AG04450 (cell line): ENCODE measurements around the gene PHC2. TPM values are rescaled to one million over a fixed set of nuclear protein-coding genes. Genes with fewer than 3 reads are reported as not detected.

Experiments used
- CTCF ChIA-PET: fragments of 300-600, 350-600 bp; formaldehyde crosslinking; extraction: SDS; loops from one replicate; lab custom pipeline; 2022; ENCODE audit warnings: antibody characterized with exemption, inconsistent platforms; lab: Charles Lee
- POLR2A ChIA-PET: fragments of 350-600 bp; formaldehyde crosslinking; extraction: SDS; loops from one replicate; lab custom pipeline; 2021; ENCODE audit warnings: antibody characterized with exemption, inconsistent platforms; lab: Yijun Ruan, JAX
- DNase-seq: peaks from one replicate; pipeline ENCODE4 v3.0.0-alpha.2; 2011; ENCODE audit warnings: low read depth, low spot score
- H3K27ac ChIP-seq: one replicate; pipeline ENCODE4 v1.5.1; 2012; ENCODE audit warnings: low read depth, low read length, control low read depth
- H3K27me3 ChIP-seq: one replicate; pipeline ENCODE4 v1.6.0; 2012; ENCODE audit warnings: low read length; ENCODE audit not compliant: control insufficient read depth, insufficient read depth
- H3K4me3 ChIP-seq: 2 replicates; pipeline ENCODE4 v1.5.1; 2011; ENCODE audit warnings: mild to moderate bottlenecking, low read depth, low read length, control low read depth
- H3K9me3 ChIP-seq: 2 replicates; pipeline ENCODE4 v1.5.1; 2012; ENCODE audit warnings: low read length; ENCODE audit not compliant: control insufficient read depth, insufficient read depth
- polyA plus RNA-seq: library from polyadenylated mRNA; depleted of rRNA; stranded (reverse); fragments of >200 nt; gene quantifications from 2 replicates; pipeline ENCODE4 v1.2.3, GENCODE V29; 2011
- TF ChIP-seq, protein P1 (sequence below): IDR thresholded peaks from 2 replicates; pipeline ENCODE4 v1.5.1; 2011; ENCODE audit warnings: low read depth, low read length, control low read depth, inconsistent platforms

Gene PHC2
- polyA plus RNA-seq, 1 experiment: 47.1 TPM

GRCh38 chr1:33354707-33355316 lies 76.1 kb downstream of the PHC2 start:
- TF ChIP-seq, protein P1, sequence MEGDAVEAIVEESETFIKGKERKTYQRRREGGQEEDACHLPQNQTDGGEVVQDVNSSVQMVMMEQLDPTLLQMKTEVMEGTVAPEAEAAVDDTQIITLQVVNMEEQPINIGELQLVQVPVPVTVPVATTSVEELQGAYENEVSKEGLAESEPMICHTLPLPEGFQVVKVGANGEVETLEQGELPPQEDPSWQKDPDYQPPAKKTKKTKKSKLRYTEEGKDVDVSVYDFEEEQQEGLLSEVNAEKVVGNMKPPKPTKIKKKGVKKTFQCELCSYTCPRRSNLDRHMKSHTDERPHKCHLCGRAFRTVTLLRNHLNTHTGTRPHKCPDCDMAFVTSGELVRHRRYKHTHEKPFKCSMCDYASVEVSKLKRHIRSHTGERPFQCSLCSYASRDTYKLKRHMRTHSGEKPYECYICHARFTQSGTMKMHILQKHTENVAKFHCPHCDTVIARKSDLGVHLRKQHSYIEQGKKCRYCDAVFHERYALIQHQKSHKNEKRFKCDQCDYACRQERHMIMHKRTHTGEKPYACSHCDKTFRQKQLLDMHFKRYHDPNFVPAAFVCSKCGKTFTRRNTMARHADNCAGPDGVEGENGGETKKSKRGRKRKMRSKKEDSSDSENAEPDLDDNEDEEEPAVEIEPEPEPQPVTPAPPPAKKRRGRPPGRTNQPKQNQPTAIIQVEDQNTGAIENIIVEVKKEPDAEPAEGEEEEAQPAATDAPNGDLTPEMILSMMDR: no peak

DNA sequence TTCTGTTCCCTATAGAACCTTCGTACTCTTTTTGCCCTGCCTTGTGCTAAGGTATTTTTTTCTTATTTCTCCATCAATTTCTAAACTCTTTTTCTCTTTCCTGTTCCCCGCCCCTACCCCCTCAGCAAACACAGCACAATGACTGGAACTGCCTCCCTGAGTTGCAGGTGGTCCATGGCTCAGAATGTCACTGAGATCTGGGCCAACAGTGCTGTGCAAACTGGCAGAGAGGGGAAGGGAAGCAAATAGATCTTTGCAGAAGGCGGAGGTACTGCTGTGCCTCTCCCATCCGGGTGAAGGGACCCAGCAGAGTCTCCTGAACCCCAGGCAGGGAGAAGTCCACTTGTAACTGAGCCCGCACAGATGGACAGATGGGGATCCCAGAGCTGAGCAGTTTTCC lies 77.4 kb downstream of the PHC2 start:
- TF ChIP-seq, protein P1: no peak
- Histone ChIP-seq H3K4me3 (no peak overlapping the region), H3K27ac (no peak overlapping the region), H3K9me3 (no peaks in the 10 kb centered on the region; the same call in 1 of the 2 replicates), H3K27me3 (no peaks in the 10 kb centered on the region)
- CTCF ChIA-PET: no interaction called here
- POLR2A ChIA-PET: no interaction called here
- DNase-seq: no peak

More at GRCh38 chr1:33354707-33355316, 76.1 kb downstream of the PHC2 start:
- Histone ChIP-seq H3K27ac (no peak overlapping the region), H3K9me3 (no peaks in the 10 kb centered on the region; the same call in 1 of the 2 replicates), H3K27me3 (no peaks in the 10 kb centered on the region), H3K4me3 (no peak overlapping the region)
- POLR2A ChIA-PET: no interaction called here
- DNase-seq: no peak
- CTCF ChIA-PET: interaction anchor here (1.1 to 1.6 kb wide), 2 partner anchors 59 to 101 kb away, joined by 3 to 5 read pairs; no protein-coding TSS in a partner anchor

- ChIA-PET CTCF (interaction anchor here (1.0 to 2.6 kb wide), 6 partner anchors 10 to 119 kb away, joined by 3 to 10 read pairs (median 3); no protein-coding TSS in a partner anchor), POLR2A (interaction anchor here (0.6 to 2.2 kb wide), 5 partner anchors 13 to 170 kb away, joined by 3 to 9 read pairs (median 5); partner anchors contain the start of gene TRIM62)
- no peaks in the 10 kb centered on the region for H3K27me3 ChIP-seq
- H3K27ac ChIP-seq: no peak overlapping the region
- no peaks in the 10 kb centered on the region; the same call in 1 of the 2 replicates for H3K9me3 ChIP-seq
- TF ChIP-seq, protein P1: no peak
- no peak for DNase-seq
- H3K4me3 ChIP-seq: no peak overlapping the region
Measured at GRCh38 chr1:33351281-33351660, 79.6 kb downstream of the PHC2 start.

DNA sequence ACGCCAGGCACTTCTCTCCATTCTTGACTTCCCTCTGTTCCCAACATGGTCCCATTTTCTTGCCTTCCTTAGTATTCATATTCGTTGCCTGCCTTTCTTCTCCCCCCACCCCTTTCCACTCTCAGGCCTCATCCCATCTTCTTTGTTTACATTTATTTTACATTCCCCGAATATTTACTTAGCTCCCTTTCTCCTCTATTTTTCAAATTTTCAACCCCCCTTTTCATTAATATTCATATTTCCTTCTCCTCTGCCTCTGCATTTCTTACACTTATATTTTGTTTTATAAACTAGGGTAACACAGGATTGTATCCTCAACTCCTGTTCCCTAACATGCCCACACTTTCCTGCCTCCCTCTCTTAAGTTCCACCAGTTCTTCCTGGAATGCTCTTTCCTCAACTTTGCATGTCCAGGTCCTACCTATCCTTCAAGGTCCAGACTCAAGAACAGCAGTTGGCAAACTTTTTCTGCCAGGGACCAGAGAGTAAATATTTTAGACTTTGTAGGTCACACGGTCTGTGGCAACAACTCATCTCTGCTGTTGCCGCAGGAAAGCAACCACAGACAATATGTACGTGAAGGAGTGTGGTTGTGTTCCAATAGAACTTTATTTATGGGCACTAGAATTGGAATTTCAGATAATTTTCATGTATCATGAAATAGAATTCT lies 80.1 kb downstream of the PHC2 start:
- DNase-seq: no peak
- peak overlapping the region; percentile 69 for H3K4me3 ChIP-seq
- H3K27ac ChIP-seq: no peak overlapping the region
- H3K9me3 ChIP-seq: no peaks in the 10 kb centered on the region; the same call in 1 of the 2 replicates
- CTCF ChIA-PET: interaction anchor here (1.0 to 2.6 kb wide), 6 partner anchors 11 to 120 kb away, joined by 3 to 10 read pairs (median 3); no protein-coding TSS in a partner anchor
- TF ChIP-seq, protein P1: no peak
- POLR2A ChIA-PET: interaction anchor here (0.6 to 2.2 kb wide), 7 partner anchors 12 to 169 kb away, joined by 3 to 9 read pairs (median 4); partner anchors contain the start of genes A3GALT2 and TRIM62
- no peaks in the 10 kb centered on the region for H3K27me3 ChIP-seq
